ENCODE results near the gene ABCC11.

DNA sequence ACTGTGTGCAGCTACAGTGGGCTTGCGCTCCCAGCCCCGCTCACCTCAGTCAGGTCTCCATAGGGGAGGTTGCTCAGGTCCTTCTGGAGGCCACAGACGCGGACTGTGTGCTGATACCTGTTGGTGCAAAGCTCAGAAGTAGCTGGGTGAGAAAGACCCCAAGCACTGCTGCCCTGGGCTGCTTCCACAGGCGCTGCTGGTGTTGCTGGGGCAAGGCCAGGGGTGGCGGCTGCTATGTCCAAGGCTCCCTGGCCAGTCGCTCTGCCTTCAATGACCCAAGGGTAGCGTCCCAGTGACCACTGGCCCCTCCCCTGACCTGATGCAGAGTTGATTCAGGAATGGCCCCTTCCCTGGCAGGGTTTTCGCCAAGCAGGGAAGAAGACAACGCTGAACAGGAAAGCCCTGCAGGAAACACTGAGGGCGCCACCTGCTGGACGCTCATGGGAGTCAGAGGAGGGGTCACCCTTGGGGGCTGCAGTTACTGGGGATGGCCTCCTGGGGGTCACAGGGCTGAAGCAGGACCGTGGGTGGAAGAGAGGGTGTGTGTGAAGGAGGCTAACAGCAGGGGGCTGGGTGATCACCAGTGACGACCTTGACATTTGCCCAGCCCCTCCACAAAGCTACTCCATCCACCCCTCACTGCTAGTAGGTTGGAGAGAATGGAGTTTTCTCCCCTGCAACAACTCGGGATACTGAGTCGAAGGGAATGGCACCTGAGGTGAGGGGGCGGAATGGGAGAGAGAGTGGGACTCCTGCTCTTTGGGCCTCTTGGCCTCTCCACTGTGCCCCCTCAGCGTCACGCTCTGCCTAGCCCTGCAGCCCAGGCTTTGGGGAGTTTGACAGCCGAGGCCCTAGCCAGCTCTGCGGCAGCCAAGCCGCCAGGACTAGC, 129.9 kb downstream of the ABCC11 start:
- TF ChIP-seq TAF1 (IDR thresholded peaks at IDR 0.05; ENCODE audit: borderline replicate concordance, low read depth, low read length) (no peak), POLR2A (IDR thresholded peaks at IDR 0.05; ENCODE audit: low read depth, low read length) (no peak)

All from GM12892 (cell line).